IMR-90 (cell line): ENCODE data around the gene GPATCH2. TPM values are rescaled to one million over a fixed set of nuclear protein-coding genes. Genes with fewer than 3 reads are reported as not detected.

Experiments used
- ATAC-seq: fragments of 200-7000 bp; cut with Tn5 transposase; 2 replicates; pipeline ENCODE4 v1.9.1; 2020; ENCODE audit warnings: low read depth, mild to moderate bottlenecking, moderate library complexity
- BruUV-seq: library from RNA; stranded (reverse); fragments of 400-500 nt; replicated peaks from 2 replicates; lab custom pipeline; 2021; lab: Mats Ljungman, UMichigan
- CTCF ChIA-PET: fragments of 300-600 bp; formaldehyde crosslinking; extraction: SDS; loops from one replicate; lab custom pipeline; 2021; ENCODE audit warnings: antibody characterized with exemption; lab: Yijun Ruan, JAX
- POLR2A ChIA-PET: fragments of 300-600 bp; sonication (Branson Sonifier 250); formaldehyde crosslinking; loops from one replicate; lab custom pipeline; 2022; ENCODE audit warnings: antibody characterized with exemption; ENCODE audit not compliant: unreplicated experiment; lab: Charles Lee
- DNase-seq: peaks from one replicate; pipeline ENCODE4 v3.0.0; 2013
- H2AFZ ChIP-seq: replicated peaks from 2 replicates; pipeline ENCODE3; 2013; ENCODE audit warnings: low read length, mild to moderate bottlenecking; ENCODE audit not compliant: poor library complexity
- H2AK5ac ChIP-seq: 2 replicates; pipeline ENCODE4 v1.6.1; 2013; ENCODE audit warnings: low read depth, low read length, inconsistent platforms
- H2AK9ac ChIP-seq: replicated peaks from 2 replicates; pipeline ENCODE3; 2013; ENCODE audit warnings: mild to moderate bottlenecking, low read depth, low read length, moderate library complexity; ENCODE audit not compliant: poor library complexity
- H2BK120ac ChIP-seq: 2 replicates; pipeline ENCODE4 v1.6.1; 2013; ENCODE audit warnings: low read depth, low read length, inconsistent platforms
- H2BK15ac ChIP-seq: 3 replicates; pipeline ENCODE4 v1.6.1; 2013; ENCODE audit warnings: low read depth, low read length, inconsistent platforms
- H2BK20ac ChIP-seq: 2 replicates; pipeline ENCODE4 v1.6.1; 2013; ENCODE audit warnings: low read depth, mild to moderate bottlenecking, inconsistent platforms, low read length, moderate library complexity
- H2BK5ac ChIP-seq: 2 replicates; pipeline ENCODE4 v1.6.1; 2013; ENCODE audit warnings: mild to moderate bottlenecking, low read depth, low read length, inconsistent platforms; ENCODE audit not compliant: poor library complexity, severe bottlenecking
- H3K14ac ChIP-seq: replicated peaks from 2 replicates; pipeline ENCODE4 v1.6.1; 2013; ENCODE audit warnings: low read depth, low read length, inconsistent platforms
- H3K18ac ChIP-seq: 2 replicates; pipeline ENCODE4 v1.6.1; 2013; ENCODE audit warnings: low read depth, low read length, control low read depth
- H3K23ac ChIP-seq: 2 replicates; pipeline ENCODE4 v1.6.1; 2013; ENCODE audit warnings: low read depth, low read length, inconsistent platforms
- H3K27ac ChIP-seq: 2 replicates; pipeline ENCODE4 v1.5.1; 2013; ENCODE audit warnings: mild to moderate bottlenecking, control low read depth, low read length; ENCODE audit not compliant: insufficient read depth
- H3K27me3 ChIP-seq: 2 replicates; pipeline ENCODE4 v1.6.1; 2013; ENCODE audit warnings: low read length; ENCODE audit not compliant: control insufficient read depth, insufficient read depth
- H3K36me3 ChIP-seq: 2 replicates; pipeline ENCODE4 v1.6.1; 2013; ENCODE audit warnings: low read length, mixed read lengths; ENCODE audit not compliant: control insufficient read depth, insufficient read depth
- H3K4ac ChIP-seq: 2 replicates; pipeline ENCODE4 v1.6.1; 2013; ENCODE audit warnings: low read depth, low read length, inconsistent platforms
- H3K4me1 ChIP-seq: 2 replicates; pipeline ENCODE4 v1.6.1; 2013; ENCODE audit warnings: low read length, mixed read lengths; ENCODE audit not compliant: control insufficient read depth, insufficient read depth
- H3K4me2 ChIP-seq: 2 replicates; pipeline ENCODE4 v1.6.1; 2013; ENCODE audit warnings: low read depth, mild to moderate bottlenecking, control low read depth, low read length, moderate library complexity
- H3K4me3 ChIP-seq: 2 replicates; pipeline ENCODE4 v1.5.1; 2013; ENCODE audit warnings: low read depth, mild to moderate bottlenecking, control low read depth, low read length, moderate library complexity; ENCODE audit not compliant: insufficient read depth
- H3K56ac ChIP-seq: 2 replicates; pipeline ENCODE4 v1.6.1; 2013; ENCODE audit warnings: low read length, inconsistent platforms; ENCODE audit not compliant: insufficient read depth; ENCODE audit errors: extremely low read depth
- H3K79me1 ChIP-seq, 2 experiments: 2 replicates each; pipeline ENCODE4 v1.6.1; 2013; ENCODE audit warnings: low read length in 2 of 2, inconsistent platforms in 1 of 2, low read depth in 1 of 2
- H3K9ac ChIP-seq: 2 replicates; pipeline ENCODE4 v1.6.1; 2013; ENCODE audit warnings: low read depth, low read length, control low read depth
- H3K9me1 ChIP-seq: 2 replicates; pipeline ENCODE4 v1.6.1; 2013; ENCODE audit warnings: low read length, inconsistent platforms; ENCODE audit not compliant: insufficient read depth
- H3K9me3 ChIP-seq: 2 replicates; pipeline ENCODE4 v1.6.1; 2013; ENCODE audit warnings: low read length; ENCODE audit not compliant: control insufficient read depth, insufficient read depth
- H4K20me1 ChIP-seq: 2 replicates; pipeline ENCODE4 v1.6.1; 2013; ENCODE audit warnings: low read length, inconsistent platforms; ENCODE audit not compliant: insufficient read depth
- H4K5ac ChIP-seq: 2 replicates; pipeline ENCODE4 v1.6.1; 2013; ENCODE audit warnings: mild to moderate bottlenecking, low read depth, low read length, control low read depth
- H4K8ac ChIP-seq, 2 experiments: 2 replicates each; pipeline ENCODE4 v1.6.1; 2013; ENCODE audit warnings: low read depth in 2 of 2, low read length in 2 of 2, control low read depth in 1 of 2, inconsistent platforms in 1 of 2
- H4K91ac ChIP-seq: 2 replicates; pipeline ENCODE4 v1.6.1; 2013; ENCODE audit warnings: low read depth, low read length, inconsistent platforms; ENCODE audit not compliant: insufficient read depth
- BHLHE40 ChIP-seq: fragments of 150-350 bp; IDR thresholded peaks from 2 replicates; pipeline ENCODE4 v1.6.1; 2016; ENCODE audit warnings: mild to moderate bottlenecking, low read depth, low read length
- CEBPB ChIP-seq: IDR thresholded peaks from 2 replicates; pipeline ENCODE4 v1.6.1; 2012; ENCODE audit warnings: low read depth, low read length, improper control_type of control experiment
- CTCF ChIP-seq: conservative IDR thresholded peaks from 2 replicates; pipeline ENCODE4 v1.5.1; 2012; ENCODE audit warnings: mild to moderate bottlenecking, low read depth, low read length, improper control_type of control experiment
- ELK1 ChIP-seq: fragments of 150-350 bp; IDR thresholded peaks from 2 replicates; pipeline ENCODE4 v1.6.1; 2016; ENCODE audit warnings: low read depth, mild to moderate bottlenecking, low read length, moderate library complexity, borderline replicate concordance
- FOS ChIP-seq: fragments of 150-350 bp; IDR thresholded peaks from 2 replicates; pipeline ENCODE4 v1.6.1; 2016; ENCODE audit warnings: low read depth, low read length
- MAFK ChIP-seq: IDR thresholded peaks from 2 replicates; pipeline ENCODE4 v1.6.1; 2012; ENCODE audit warnings: low read depth, low read length, improper control_type of control experiment
- MXI1 ChIP-seq: IDR thresholded peaks from 2 replicates; pipeline ENCODE4 v1.6.1; 2012; ENCODE audit warnings: low read depth, mild to moderate bottlenecking, low read length, moderate library complexity, borderline replicate concordance
- NFE2L2 ChIP-seq: fragments of 150-350 bp; IDR thresholded peaks from 2 replicates; pipeline ENCODE4 v1.6.1; 2016; ENCODE audit warnings: low read depth, mild to moderate bottlenecking, low read length
- POLR2A ChIP-seq: IDR thresholded peaks from 2 replicates; pipeline ENCODE4 v1.6.1; 2012; ENCODE audit warnings: mild to moderate bottlenecking, low read depth, low read length
- RCOR1 ChIP-seq: IDR thresholded peaks from 2 replicates; pipeline ENCODE4 v1.6.1; 2012; ENCODE audit warnings: mild to moderate bottlenecking, low read length, improper control_type of control experiment; ENCODE audit not compliant: insufficient replicate concordance
- RFX5 ChIP-seq: IDR thresholded peaks from 2 replicates; pipeline ENCODE4 v1.8.0; 2012; ENCODE audit warnings: low read depth, mild to moderate bottlenecking, low read length, moderate library complexity
- SMC3 ChIP-seq: fragments of 150-350 bp; IDR thresholded peaks from 2 replicates; pipeline ENCODE4 v1.6.1; 2016; ENCODE audit warnings: low read depth, mild to moderate bottlenecking, antibody characterized with exemption, low read length, moderate library complexity
- WGBS, 2 experiments: methylation state at CpG; one replicate each; pipeline versions ENCODE4 v1.1.5 to v1.1.7; 2013; ENCODE audit warnings: missing lambda C conversion rate in 2 of 2; ENCODE audit not compliant: insufficient read length in 1 of 2; ENCODE audit errors: extremely low coverage in 2 of 2; 5-methylcytosine and 5-hydroxymethylcytosine counted together
- dilution Hi-C: fragments of 300-500 bp; cut with HindIII; formaldehyde crosslinking; loops from one replicate; pipeline ENCODE4 v1.14.3; 2018; ENCODE audit warnings: low sequenced_read_pairs; ENCODE audit not compliant: unreplicated experiment
- in situ Hi-C: fragments of 300-500 bp; cut with MboI; formaldehyde crosslinking; loops from 3 replicates; pipeline ENCODE4 v1.14.3; 2019; ENCODE audit warnings: low sequenced_read_pairs, inconsistent platforms, mixed read lengths
- intact Hi-C: fragments of 100-400 bp; cut with micrococcal nuclease; formaldehyde crosslinking; loops from 2 replicates; pipeline ENCODE4 v1.10.0; 2022
- polyA plus RNA-seq, 3 experiments: library from polyadenylated mRNA; depleted of rRNA; stranded (reverse); fragments of >200 nt; gene quantifications; 2 replicates each; pipeline ENCODE4 v1.2.3, GENCODE V29; 2012; ENCODE audit warnings: low replicate concordance in 1 of 3
- total RNA-seq: library from RNA; depleted of rRNA; stranded (reverse); fragments of >200 nt; gene quantifications from 2 replicates; pipeline ENCODE4 v1.2.3, GENCODE V29; 2012

Gene GPATCH2
- total and polyA plus RNA-seq, 2 of the 4 experiments (the other 2 are of a cell fraction), result 4.7 to 11.8 TPM

- DNase-seq (no peak), ATAC-seq (no peak)
- no peaks in the 10 kb centered on the region for H4K20me1 ChIP-seq
- H3K9me3 ChIP-seq, result no peaks in the 10 kb centered on the region; the same call in 1 of the 2 replicates
- WGBS, 2 experiments, result no CpG with 5 or more reads among the region's 4 CpGs
- TF ChIP-seq CTCF (no peak), ELK1 (no peak), RFX5 (no peak), RCOR1 (no peak), FOS (no peak), SMC3 (no peak), MAFK (no peak), POLR2A (no peak), MXI1 (no peak), BHLHE40 (no peak), NFE2L2 (no peak), CEBPB (no peak)
- H3K4me2 ChIP-seq, result no peak overlapping the region
- H4K5ac ChIP-seq, result no peak overlapping the region
- H3K4ac ChIP-seq, result no peak overlapping the region
- no peak overlapping the region for H3K14ac ChIP-seq
- no peak overlapping the region for H4K91ac ChIP-seq
- no peak overlapping the region for H3K18ac ChIP-seq
- no peak overlapping the region for H2AFZ ChIP-seq
- in situ Hi-C loops, result no loop called here
- no peak overlapping the region for H2BK5ac ChIP-seq
- H3K56ac ChIP-seq, result no peak overlapping the region
- H3K23ac ChIP-seq, result no peak overlapping the region
- no peak overlapping the region for H4K8ac ChIP-seq
- POLR2A ChIA-PET, result no interaction called here
- no peak overlapping the region for H2BK20ac ChIP-seq
- H3K36me3 ChIP-seq, result peaks cover 8% of the 10 kb centered on the region
- no peaks in the 10 kb centered on the region for H3K4me1 ChIP-seq
- H3K9ac ChIP-seq, result no peak overlapping the region
- CTCF ChIA-PET, result interaction anchor here (0.5 kb wide), 1 partner anchor 21 kb away, joined by 3 read pairs; no protein-coding TSS in a partner anchor
- H3K27ac ChIP-seq, result no peak overlapping the region
- no peak overlapping the region for H2AK5ac ChIP-seq
- H3K4me3 ChIP-seq, result no peak overlapping the region
- H2BK120ac ChIP-seq, result no peak overlapping the region
- no peaks in the 10 kb centered on the region for H3K27me3 ChIP-seq
- dilution Hi-C loops, result no loop called here
- no peaks in the 10 kb centered on the region for H3K79me1 ChIP-seq
- no peak overlapping the region for H2AK9ac ChIP-seq
- H3K9me1 ChIP-seq, result no peaks in the 10 kb centered on the region
- H2BK15ac ChIP-seq, result no peak overlapping the region
- intact Hi-C loops, result no loop called here
- no TSS peak for BruUV-seq
Measured at GRCh38 chr1:217433664-217434063, 197.2 kb downstream of the GPATCH2 start.
